D721Med (cell line): ENCODE measurements around the gene MORC1.
"Not testable (repeated sequence)": the region's sequence is repeated elsewhere in the genome, so short reads cannot be mapped to it uniquely, and the experiment has no call there.

Experiments
- DNase-seq: peaks from one replicate; pipeline ENCODE4 v3.0.0; 2011; ENCODE audit warnings: low spot score; ENCODE audit not compliant: insufficient read length
- FAIRE-seq: peaks from 2 replicates; lab custom pipeline; 2011; peaks lifted over from hg19 to GRCh38; lab: Jason Lieb, UNC
- TF ChIP-seq, protein P1 (sequence below): IDR thresholded peaks from 2 replicates; pipeline ENCODE4 v1.5.1; 2012; ENCODE audit warnings: mild to moderate bottlenecking, control low read depth; ENCODE audit not compliant: insufficient read depth; ENCODE audit errors: missing control alignments

Gene MORC1

GRCh38 chr3:109143646-109144045, 25.7 kb upstream of the MORC1 start:
- FAIRE-seq (no peak), DNase-seq (no peak)
- TF ChIP-seq, protein P1, sequence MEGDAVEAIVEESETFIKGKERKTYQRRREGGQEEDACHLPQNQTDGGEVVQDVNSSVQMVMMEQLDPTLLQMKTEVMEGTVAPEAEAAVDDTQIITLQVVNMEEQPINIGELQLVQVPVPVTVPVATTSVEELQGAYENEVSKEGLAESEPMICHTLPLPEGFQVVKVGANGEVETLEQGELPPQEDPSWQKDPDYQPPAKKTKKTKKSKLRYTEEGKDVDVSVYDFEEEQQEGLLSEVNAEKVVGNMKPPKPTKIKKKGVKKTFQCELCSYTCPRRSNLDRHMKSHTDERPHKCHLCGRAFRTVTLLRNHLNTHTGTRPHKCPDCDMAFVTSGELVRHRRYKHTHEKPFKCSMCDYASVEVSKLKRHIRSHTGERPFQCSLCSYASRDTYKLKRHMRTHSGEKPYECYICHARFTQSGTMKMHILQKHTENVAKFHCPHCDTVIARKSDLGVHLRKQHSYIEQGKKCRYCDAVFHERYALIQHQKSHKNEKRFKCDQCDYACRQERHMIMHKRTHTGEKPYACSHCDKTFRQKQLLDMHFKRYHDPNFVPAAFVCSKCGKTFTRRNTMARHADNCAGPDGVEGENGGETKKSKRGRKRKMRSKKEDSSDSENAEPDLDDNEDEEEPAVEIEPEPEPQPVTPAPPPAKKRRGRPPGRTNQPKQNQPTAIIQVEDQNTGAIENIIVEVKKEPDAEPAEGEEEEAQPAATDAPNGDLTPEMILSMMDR: no peak

- DNase-seq: no peak
- TF ChIP-seq, protein P1: no peak
- no peak for FAIRE-seq
Observed at GRCh38 chr3:109140318-109140717, 22.4 kb upstream of the MORC1 start.

GRCh38 chr3:109137761-109138160, 19.8 kb upstream of the MORC1 start:
- FAIRE-seq (no peak), DNase-seq (no peak)
- TF ChIP-seq, protein P1: no peak

DNA sequence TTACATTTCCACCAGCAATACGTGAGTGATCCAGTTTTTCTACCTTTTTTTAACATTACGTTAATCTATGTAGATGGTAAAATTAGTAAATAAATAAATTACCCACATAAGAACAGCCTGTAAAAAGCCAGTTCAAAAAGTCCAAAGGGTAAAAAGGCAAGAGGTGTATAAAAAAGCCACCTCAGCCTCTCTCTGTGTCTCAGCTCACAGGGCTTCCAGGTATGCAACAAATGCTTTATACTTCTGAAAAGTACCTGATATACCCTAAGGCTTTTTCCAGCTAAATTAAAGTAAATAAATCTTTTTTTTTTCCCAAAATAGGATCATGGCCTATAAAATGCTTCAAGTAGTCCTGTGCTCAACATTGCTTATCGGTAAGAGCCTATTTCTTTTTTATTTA, 18.6 kb upstream of the MORC1 start, which contains the start of gene C3orf85:
TSS of gene C3orf85 (plus strand) at position 197 of the 400 bp plus-strand sequence. CDS start at position 326, 129 bp downstream.
- FAIRE-seq: no peak
- DNase-seq: no peak
- TF ChIP-seq, protein P1: no peak

DNA sequence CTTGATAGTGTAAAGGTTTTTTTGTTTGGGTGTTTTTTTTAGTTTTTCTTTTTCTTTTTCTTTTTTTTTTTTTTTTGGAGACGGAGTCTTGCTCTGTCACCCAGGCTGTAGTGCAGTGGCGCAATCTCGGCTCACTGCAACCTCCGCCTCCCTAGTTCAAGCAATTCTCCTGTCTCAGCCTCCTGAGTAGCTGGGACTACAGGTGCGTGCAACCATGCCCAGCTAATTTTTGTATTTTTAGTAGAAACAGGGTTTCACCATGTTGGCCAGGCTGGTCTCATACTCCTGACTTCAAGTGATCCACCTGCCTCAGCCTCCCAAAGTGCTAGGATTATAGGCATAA, 15.5 kb upstream of the MORC1 start:
- FAIRE-seq, DNase-seq: not testable (repeated sequence)

DNA sequence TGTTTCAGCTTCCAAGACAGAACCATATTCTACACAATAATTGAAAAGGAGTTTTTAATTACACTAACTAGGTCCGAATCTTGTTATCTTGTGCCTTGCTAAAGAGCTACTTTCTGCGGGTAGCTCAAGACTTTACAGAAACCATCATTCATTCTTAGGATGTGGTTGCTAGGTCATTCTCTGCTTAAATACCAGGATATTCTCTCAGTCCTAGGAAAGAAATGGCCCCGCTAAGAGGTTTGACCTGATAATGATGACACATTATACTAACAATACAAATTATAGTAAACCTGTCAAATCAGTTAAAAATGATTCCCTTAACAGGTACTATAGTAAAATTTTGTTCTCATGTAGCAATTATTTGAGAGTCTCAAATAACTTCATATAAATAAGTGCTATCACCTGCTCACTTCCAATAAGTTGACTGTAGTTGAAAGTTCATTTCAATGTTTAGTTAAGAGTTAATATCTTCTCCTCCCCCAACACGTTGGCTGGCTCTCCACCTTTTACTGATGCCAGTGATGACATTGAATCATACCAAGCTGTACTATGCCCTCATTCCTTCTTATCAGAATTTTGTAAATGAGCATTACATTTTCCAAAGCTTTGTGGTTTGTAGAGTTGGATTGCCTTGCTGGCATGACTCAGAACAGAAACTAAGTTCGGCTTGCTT, 15.0 kb upstream of the MORC1 start:
- FAIRE-seq (no peak), DNase-seq (no peak)
- TF ChIP-seq, protein P1: no peak

- no peak for FAIRE-seq
Observed at GRCh38 chr3:109131276-109131675, 13.3 kb upstream of the MORC1 start.

More at GRCh38 chr3:109131276-109131675, 13.3 kb upstream of the MORC1 start:
- no peak for DNase-seq
- TF ChIP-seq, protein P1: no peak
